HepG2 (cell line): ENCODE measurements around the gene TSPAN5. TPM values are rescaled to one million over a fixed set of nuclear protein-coding genes. Genes with fewer than 3 reads are reported as not detected.

ENCODE experiments used
- ATAC-seq: fragments of 200-7000 bp; cut with Tn5 transposase; 3 replicates; pipeline ENCODE4 v1.9.1; 2020; ENCODE audit warnings: mild to moderate bottlenecking, moderate library complexity
- BruUV-seq: library from RNA; stranded (reverse); fragments of 400-500 nt; replicated peaks from 2 replicates; lab custom pipeline; 2021; lab: Mats Ljungman, UMichigan
- CTCF ChIA-PET: fragments of 300-600 bp; formaldehyde crosslinking; extraction: SDS; loops from one replicate; lab custom pipeline; 2021; ENCODE audit warnings: low total read pairs, inconsistent platforms, low intra/inter-chr PET ratio; lab: Yijun Ruan, JAX
- POLR2A ChIA-PET: fragments of 350-600 bp; sonication (Branson Sonifier 250); formaldehyde crosslinking; loops from one replicate; lab custom pipeline; 2020; ENCODE audit warnings: antibody characterized with exemption, inconsistent platforms; lab: Yijun Ruan, JAX
- DNase-seq: peaks from one replicate; pipeline ENCODE4 v3.0.0-alpha.2; 2015; ENCODE audit warnings: low spot score
- FAIRE-seq: peaks from 3 replicates; lab custom pipeline; 2011; peaks lifted over from hg19 to GRCh38; lab: Jason Lieb, UNC
- H2AFZ ChIP-seq: one replicate; pipeline ENCODE4 v1.6.1; 2011; ENCODE audit warnings: low read length, inconsistent platforms
- H3K27ac ChIP-seq: fragments of 300-600 bp; 3 replicates; pipeline ENCODE4 v1.8.0; 2011; ENCODE audit warnings: mixed run types, mild to moderate bottlenecking, mixed read lengths, low read length, inconsistent platforms; ENCODE audit not compliant: insufficient read depth; ENCODE audit errors: extremely low read length
- H3K27me3 ChIP-seq, 2 experiments: fragments of 200-600 bp in 1 of 2; 2 replicates in 1 of 2; 3 replicates in 1 of 2; pipeline versions ENCODE4 v1.6.0 to v1.8.0; 2011; ENCODE audit warnings: low read length in 2 of 2, mild to moderate bottlenecking in 2 of 2, moderate library complexity in 2 of 2, inconsistent platforms in 1 of 2; ENCODE audit not compliant: insufficient read depth in 2 of 2, control insufficient read depth in 1 of 2
- H3K36me3 ChIP-seq, 2 experiments: fragments of 200-600 bp in 1 of 2; replicated peaks in 1 of 2; 2 replicates in 1 of 2; 3 replicates in 1 of 2; pipeline versions ENCODE4 v1.5.1 to v1.8.0; 2011; ENCODE audit warnings: low read length in 2 of 2, inconsistent platforms in 1 of 2; ENCODE audit not compliant: insufficient read depth in 2 of 2, control insufficient read depth in 1 of 2
- H3K4me1 ChIP-seq: 2 replicates; pipeline ENCODE4 v1.5.1; 2012; ENCODE audit warnings: low read length, inconsistent platforms; ENCODE audit not compliant: insufficient read depth
- H3K4me2 ChIP-seq: 2 replicates; pipeline ENCODE4 v1.6.0; 2011; ENCODE audit warnings: low read depth, low read length, inconsistent platforms
- H3K4me3 ChIP-seq, 3 experiments: fragments of 200-600 bp in 1 of 3; sonication (generic), shearing (Covaris generic) in 1 of 3; replicated peaks in 1 of 3; 2 replicates each; pipeline ENCODE4 v1.5.1; 2011 to 2016; ENCODE audit warnings: low read length in 3 of 3, inconsistent platforms in 2 of 3, low read depth in 2 of 3, mild to moderate bottlenecking in 2 of 3, control low read depth in 1 of 3, mixed read lengths in 1 of 3; ENCODE audit not compliant: insufficient read depth in 1 of 3
- H3K79me2 ChIP-seq: one replicate; pipeline ENCODE4 v1.6.1; 2011; ENCODE audit warnings: low read length, inconsistent platforms; ENCODE audit not compliant: insufficient read depth
- H3K9ac ChIP-seq: 2 replicates; pipeline ENCODE4 v1.6.0; 2011; ENCODE audit warnings: mild to moderate bottlenecking, low read depth, low read length, inconsistent platforms; ENCODE audit not compliant: insufficient read depth
- H3K9me3 ChIP-seq: 2 replicates; pipeline ENCODE4 v1.5.1; 2012; ENCODE audit warnings: mild to moderate bottlenecking, low read length
- H4K20me1 ChIP-seq: 2 replicates; pipeline ENCODE4 v1.6.0; 2011; ENCODE audit warnings: inconsistent platforms, mild to moderate bottlenecking, low read length, moderate library complexity; ENCODE audit not compliant: insufficient read depth
- PRDM15 ChIP-seq: sonication (generic); formaldehyde crosslinking; IDR thresholded peaks from 2 replicates; pipeline ENCODE4 v1.4.0; 2020; ENCODE audit warnings: missing genetic modification reagents
- WGBS: methylation state at CpG from one replicate; pipeline ENCODE4 v1.1.6; 2017; ENCODE audit warnings: low lambda C conversion rate; 5-methylcytosine and 5-hydroxymethylcytosine counted together
- in situ Hi-C: cut with HindIII; loops from 2 replicates; pipeline ENCODE4 v1.10.0; 2017; ENCODE audit warnings: low pct_unique_long_range_greater_than_20kb; ENCODE audit not compliant: extremely low pct_ligation_motif_present
- intact Hi-C: fragments of 100-400 bp; cut with micrococcal nuclease; formaldehyde crosslinking; loops from one replicate; pipeline ENCODE4 v1.10.0; 2022; ENCODE audit not compliant: unreplicated experiment
- polyA plus RNA-seq, 8 experiments: library from polyadenylated mRNA; depleted of rRNA in 3 of 8; stranded (reverse) in 7 of 8; unstranded in 1 of 8; fragments of >200 nt; fragmentation: Illumina TruSeq in 4 of 8; extraction: Trizol in 4 of 8; gene quantifications; 2 replicates each; pipeline versions ENCODE4 v1.2.1 to v1.2.3, GENCODE V29; 2011 to 2016; ENCODE audit warnings: low read depth in 4 of 8, missing spikeins in 1 of 8, mixed read lengths in 1 of 8; ENCODE audit not compliant: insufficient read depth in 1 of 8
- total RNA-seq, 5 experiments: library from RNA; depleted of rRNA; stranded (reverse); fragments of >200 nt; fragmentation: Illumina TruSeq; extraction: Trizol; gene quantifications; 2 replicates each; pipeline ENCODE4 v1.2.3, GENCODE V29; 2016; ENCODE audit warnings: low read depth in 1 of 5
- TF ChIP-seq, protein P1 (sequence below): sonication (generic); formaldehyde crosslinking; IDR thresholded peaks from 2 replicates; pipeline ENCODE4 v1.5.0; 2020; ENCODE audit warnings: mild to moderate bottlenecking, missing genetic modification reagents

Gene TSPAN5
- total and polyA plus RNA-seq, 2 of the 13 experiments (the other 11 are each of a cell fraction or from before 2014, with no cell fraction given): 0.20 to 0.53 TPM

GRCh38 chr4:98673978-98674377, 15.6 kb upstream of the TSPAN5 start:
- H4K20me1 ChIP-seq: no peaks in the 10 kb centered on the region
- FAIRE-seq (no peak), DNase-seq (no peak), ATAC-seq (no peak)
- intact Hi-C loops (no loop called here), in situ Hi-C loops (no loop called here)
- H2AFZ ChIP-seq: no peak overlapping the region
- TF ChIP-seq PRDM15: no peak
- TF ChIP-seq, protein P1, sequence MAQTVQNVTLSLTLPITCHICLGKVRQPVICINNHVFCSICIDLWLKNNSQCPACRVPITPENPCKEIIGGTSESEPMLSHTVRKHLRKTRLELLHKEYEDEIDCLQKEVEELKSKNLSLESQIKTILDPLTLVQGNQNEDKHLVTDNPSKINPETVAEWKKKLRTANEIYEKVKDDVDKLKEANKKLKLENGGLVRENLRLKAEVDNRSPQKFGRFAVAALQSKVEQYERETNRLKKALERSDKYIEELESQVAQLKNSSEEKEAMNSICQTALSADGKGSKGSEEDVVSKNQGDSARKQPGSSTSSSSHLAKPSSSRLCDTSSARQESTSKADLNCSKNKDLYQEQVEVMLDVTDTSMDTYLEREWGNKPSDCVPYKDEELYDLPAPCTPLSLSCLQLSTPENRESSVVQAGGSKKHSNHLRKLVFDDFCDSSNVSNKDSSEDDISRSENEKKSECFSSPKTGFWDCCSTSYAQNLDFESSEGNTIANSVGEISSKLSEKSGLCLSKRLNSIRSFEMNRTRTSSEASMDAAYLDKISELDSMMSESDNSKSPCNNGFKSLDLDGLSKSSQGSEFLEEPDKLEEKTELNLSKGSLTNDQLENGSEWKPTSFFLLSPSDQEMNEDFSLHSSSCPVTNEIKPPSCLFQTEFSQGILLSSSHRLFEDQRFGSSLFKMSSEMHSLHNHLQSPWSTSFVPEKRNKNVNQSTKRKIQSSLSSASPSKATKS (CRISPR knock-in tag): no peak
- WGBS: 56% methylated on average over 6 of the region's 6 CpGs
- H3K9me3 ChIP-seq: no peaks in the 10 kb centered on the region
- CTCF ChIA-PET: no interaction called here
- H3K79me2 ChIP-seq: no peaks in the 10 kb centered on the region
- no TSS peak for BruUV-seq
- peaks cover 0 to 2% of the 10 kb centered on the region in 2 experiments; a peak in 1 of 5 replicates for H3K27me3 ChIP-seq
- no peak overlapping the region for H3K9ac ChIP-seq
- no peak overlapping the region for H3K4me2 ChIP-seq
- H3K4me3 ChIP-seq: no peak overlapping the region
- no peak overlapping the region for H3K27ac ChIP-seq
- H3K36me3 ChIP-seq: no peaks in the 10 kb centered on the region
- POLR2A ChIA-PET: no interaction called here
- no peaks in the 10 kb centered on the region for H3K4me1 ChIP-seq
